ENCODE measurements around the gene KCNG2. TPM values are rescaled to one million over a fixed set of nuclear protein-coding genes. Genes with fewer than 3 reads are reported as not detected.

The KCNG2 gene
- total and polyA plus RNA-seq, 10 of the 15 experiments (the other 5 are each of a cell fraction or from before 2014, with no cell fraction given), result 0.20 to 0.23 TPM; not detected in 8

- H3K9ac ChIP-seq (ENCODE audit: control insufficient read depth, insufficient read depth, low read length), result no peak overlapping the region
- H3K4me3 ChIP-seq, result no peak overlapping the region
- H3K27ac ChIP-seq (ENCODE audit: control insufficient read depth, insufficient read depth), result no peak overlapping the region
- in situ Hi-C loops (cut with MboI) (no loop called here), intact Hi-C loops (cut with micrococcal nuclease; ENCODE audit: unreplicated experiment) (no loop called here)
- POLR2A ChIA-PET, result no interaction called here
- H3K4me1 ChIP-seq (ENCODE audit: control insufficient read depth, insufficient read depth, low read length), result no peaks in the 10 kb centered on the region
- ATAC-seq (no peak), FAIRE-seq (no peak), DNase-seq (ENCODE audit: low read depth, low spot score) (no peak)
- H2AFZ ChIP-seq (ENCODE audit: control insufficient read depth, low read depth, low read length), result no peak overlapping the region
- no peaks in the 10 kb centered on the region for H3K79me2 ChIP-seq (ENCODE audit: control insufficient read depth, insufficient read depth, low read length)
- CTCF ChIA-PET, result no interaction called here
- BruUV-seq (replicated peaks), result no TSS peak
- 99% methylated on average over 60 of the region's 70 CpGs for WGBS (ENCODE audit: insufficient coverage, insufficient replicate concordance, low lambda C conversion rate, missing lambda C conversion rate)
- H3K4me2 ChIP-seq (ENCODE audit: control insufficient read depth, insufficient read depth), result no peak overlapping the region
- TF ChIP-seq POLR2A (IDR thresholded peaks at IDR 0.05; ENCODE audit: low read depth, low read length), result peak; percentile 48; the same call in 1 of the 2 replicates
- no peak for TF ChIP-seq EGR1 (IDR thresholded peaks at IDR 0.05; ENCODE audit: borderline replicate concordance in 1 of 2, low read depth in 2 of 2, low read length in 2 of 2)
- SMC1A ChIA-PET (ENCODE audit: uncharacterized antibody, unreplicated experiment), result no interaction called here
- RAD21 ChIA-PET (ENCODE audit: unreplicated experiment), result no interaction called here
- peaks cover 8% of the 10 kb centered on the region; the same call in 2 of the 3 replicates for H3K9me3 ChIP-seq (replicated peaks; ENCODE audit: control insufficient read depth, insufficient read depth, low read length)
- peaks cover 0 to 8% of the 10 kb centered on the region in 2 experiments; a peak in 2 of 4 replicates for H3K36me3 ChIP-seq (ENCODE audit: control insufficient read depth in 2 of 2, insufficient read depth in 2 of 2, low read length in 1 of 2)
- H4K20me1 ChIP-seq (ENCODE audit: control insufficient read depth, insufficient read depth), result no peaks in the 10 kb centered on the region
- H3K27me3 ChIP-seq (replicated peaks in 1 of 2; ENCODE audit: control insufficient read depth in 2 of 2, insufficient read depth in 2 of 2, low read length in 1 of 2), result no peaks in the 10 kb centered on the region
Observed at GRCh38 chr18:79898952-79899608, 101.3 kb downstream of the KCNG2 start.

GRCh38 chr18:79899609-79900445 is 102.1 kb downstream of the KCNG2 start:
- no peaks in the 10 kb centered on the region for H4K20me1 ChIP-seq (ENCODE audit: control insufficient read depth, insufficient read depth)
- H3K4me1 ChIP-seq (ENCODE audit: control insufficient read depth, insufficient read depth, low read length), result no peaks in the 10 kb centered on the region
- ChIA-PET RAD21 (ENCODE audit: unreplicated experiment) (no interaction called here), CTCF (no interaction called here), SMC1A (ENCODE audit: uncharacterized antibody, unreplicated experiment) (no interaction called here), POLR2A (no interaction called here)
- no peaks in the 10 kb centered on the region for H3K27me3 ChIP-seq (replicated peaks in 1 of 2; ENCODE audit: control insufficient read depth in 2 of 2, insufficient read depth in 2 of 2, low read length in 1 of 2)
- in situ Hi-C loops (cut with MboI) (no loop called here), intact Hi-C loops (cut with micrococcal nuclease; ENCODE audit: unreplicated experiment) (no loop called here)
- H3K27ac ChIP-seq (ENCODE audit: control insufficient read depth, insufficient read depth), result no peak overlapping the region
- no peak for DNase-seq (ENCODE audit: low read depth, low spot score)
- BruUV-seq (replicated peaks), result no TSS peak
- H3K36me3 ChIP-seq (ENCODE audit: control insufficient read depth in 2 of 2, insufficient read depth in 2 of 2, low read length in 1 of 2), result peaks cover 0 to 8% of the 10 kb centered on the region in 2 experiments; a peak in 2 of 4 replicates
- ATAC-seq, result no peak
- no peak overlapping the region for H2AFZ ChIP-seq (ENCODE audit: control insufficient read depth, low read depth, low read length)
- no peak overlapping the region for H3K4me3 ChIP-seq
- FAIRE-seq, result no peak
- no peaks in the 10 kb centered on the region for H3K79me2 ChIP-seq (ENCODE audit: control insufficient read depth, insufficient read depth, low read length)
- no peak overlapping the region for H3K4me2 ChIP-seq (ENCODE audit: control insufficient read depth, insufficient read depth)
- H3K9me3 ChIP-seq (replicated peaks; ENCODE audit: control insufficient read depth, insufficient read depth, low read length), result peaks cover 8% of the 10 kb centered on the region; the same call in 2 of the 3 replicates
- TF ChIP-seq IKZF1 (conservative IDR thresholded peaks at IDR 0.05) (no peak), POLR2A (IDR thresholded peaks at IDR 0.05; ENCODE audit: low read depth, low read length) (peak; percentile 23)
- WGBS (ENCODE audit: insufficient coverage, insufficient replicate concordance, low lambda C conversion rate, missing lambda C conversion rate), result 97% methylated on average over 33 of the region's 53 CpGs
- H3K9ac ChIP-seq (ENCODE audit: control insufficient read depth, insufficient read depth, low read length), result no peak overlapping the region

Measured in GM12878 (cell line).